Measurements from ENCODE around the gene PROSER3.
"Not testable (repeated sequence)": the region's sequence is repeated elsewhere in the genome, so short reads cannot be mapped to it uniquely, and the experiment has no call there.

The PROSER3 gene

GRCh38 chr19:35793381-35794165 lies 35.6 kb downstream of the PROSER3 start:
- DNase-seq (ENCODE audit: low read depth in 1 of 2, low spot score in 1 of 2): no peak
- Histone ChIP-seq H3K27ac (replicated peaks) (no peak overlapping the region), H3K27me3 (ENCODE audit: insufficient read depth, poor library complexity, severe bottlenecking) (peaks cover 8% of the 10 kb centered on the region), H3K4me3 (replicated peaks; ENCODE audit: insufficient read depth, low read length) (no peak overlapping the region)
- TF ChIP-seq REST (IDR thresholded peaks at IDR 0.05; ENCODE audit: insufficient replicate concordance, low read depth) (no peak), POLR2AphosphoS5 (IDR thresholded peaks at IDR 0.05; ENCODE audit: low read depth) (no peak), CTCF (IDR thresholded peaks at IDR 0.05; ENCODE audit: insufficient read depth, low read length) (no peak), SPI1 (IDR thresholded peaks at IDR 0.05; ENCODE audit: borderline replicate concordance, low read depth) (no peak), GABPA (IDR thresholded peaks at IDR 0.05; ENCODE audit: low read depth) (no peak)

DNA sequence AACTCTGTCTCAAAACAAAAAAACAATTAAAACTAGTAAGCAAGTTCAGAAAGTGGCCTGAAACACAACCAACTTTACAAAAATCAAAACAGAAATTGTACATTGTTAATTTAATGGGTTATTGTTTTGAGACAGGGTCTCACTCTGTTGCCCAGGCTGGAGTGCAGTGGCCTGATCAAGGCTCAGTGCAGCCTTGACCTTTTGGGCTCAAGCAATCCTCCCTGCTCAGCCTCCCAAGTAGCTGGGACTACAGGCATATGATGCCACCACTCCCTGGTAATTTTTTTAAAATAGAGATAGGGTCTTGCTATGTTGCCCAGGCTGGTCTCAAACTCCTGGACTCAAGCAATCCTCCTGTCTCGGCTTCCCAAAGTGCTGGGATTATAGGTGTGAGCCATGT lies 37.6 kb downstream of the PROSER3 start:
- not testable (repeated sequence) for H3K4me3 ChIP-seq (replicated peaks; ENCODE audit: insufficient read depth, low read length); H3K27me3 ChIP-seq (ENCODE audit: insufficient read depth, poor library complexity, severe bottlenecking); H3K27ac ChIP-seq (replicated peaks); DNase-seq (ENCODE audit: low read depth in 1 of 2, low spot score in 1 of 2)

DNA sequence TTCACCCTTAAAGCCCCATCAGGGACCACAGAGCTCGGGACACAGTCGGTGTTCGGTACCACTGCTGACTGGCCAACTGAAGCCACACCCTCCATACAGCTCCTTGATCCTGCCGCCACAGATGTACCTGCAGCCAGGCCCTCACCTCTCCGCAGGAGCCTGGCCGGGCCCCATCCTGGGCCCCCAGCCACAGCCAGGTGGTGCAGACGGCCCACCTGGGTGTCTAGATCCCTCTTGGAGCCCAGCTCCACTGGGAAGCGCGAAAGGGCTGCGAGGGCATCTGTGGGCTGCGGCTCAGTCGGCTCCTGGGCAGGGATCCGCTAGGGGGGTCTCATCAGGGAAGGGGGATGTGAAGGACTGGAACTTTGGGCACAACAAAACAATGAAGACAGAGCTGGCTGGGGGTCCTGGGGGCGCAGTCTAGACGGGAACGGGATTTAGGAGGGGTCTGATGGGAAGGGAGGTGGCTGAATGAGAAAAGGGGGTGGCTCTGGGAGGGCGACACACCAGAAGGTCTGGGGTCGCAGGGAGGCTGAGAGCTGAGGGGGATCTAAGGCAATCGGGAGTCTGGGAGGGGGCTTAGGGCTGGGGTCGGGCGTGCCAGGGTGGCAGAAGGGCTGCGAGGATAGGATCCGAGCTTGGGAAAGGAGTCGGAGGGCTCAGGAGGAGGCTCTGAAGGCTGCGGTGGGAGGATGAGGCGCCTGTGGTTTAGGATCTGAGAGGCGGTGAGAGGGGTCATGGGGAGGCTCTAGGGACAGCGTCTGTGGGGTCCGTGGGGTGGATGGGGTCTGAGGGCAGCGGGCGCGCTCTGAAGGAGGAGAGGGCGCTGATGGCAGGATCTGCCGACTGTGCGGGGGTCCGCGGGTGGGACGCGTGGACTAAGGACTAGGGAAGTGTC lies 38.9 kb downstream of the PROSER3 start:
- H3K4me3 ChIP-seq (replicated peaks; ENCODE audit: insufficient read depth, low read length): no peak overlapping the region
- TF ChIP-seq GABPA (IDR thresholded peaks at IDR 0.05; ENCODE audit: low read depth) (no peak), REST (IDR thresholded peaks at IDR 0.05; ENCODE audit: insufficient replicate concordance, low read depth) (no peak), CTCF (IDR thresholded peaks at IDR 0.05; ENCODE audit: insufficient read depth, low read length) (no peak), POLR2AphosphoS5 (IDR thresholded peaks at IDR 0.05; ENCODE audit: low read depth) (no peak), SPI1 (IDR thresholded peaks at IDR 0.05; ENCODE audit: borderline replicate concordance, low read depth) (no peak)
- H3K27ac ChIP-seq (replicated peaks): no peak overlapping the region
- no peak for DNase-seq (ENCODE audit: low read depth in 1 of 2, low spot score in 1 of 2)
- H3K27me3 ChIP-seq (ENCODE audit: insufficient read depth, poor library complexity, severe bottlenecking): peaks cover 8% of the 10 kb centered on the region

DNA sequence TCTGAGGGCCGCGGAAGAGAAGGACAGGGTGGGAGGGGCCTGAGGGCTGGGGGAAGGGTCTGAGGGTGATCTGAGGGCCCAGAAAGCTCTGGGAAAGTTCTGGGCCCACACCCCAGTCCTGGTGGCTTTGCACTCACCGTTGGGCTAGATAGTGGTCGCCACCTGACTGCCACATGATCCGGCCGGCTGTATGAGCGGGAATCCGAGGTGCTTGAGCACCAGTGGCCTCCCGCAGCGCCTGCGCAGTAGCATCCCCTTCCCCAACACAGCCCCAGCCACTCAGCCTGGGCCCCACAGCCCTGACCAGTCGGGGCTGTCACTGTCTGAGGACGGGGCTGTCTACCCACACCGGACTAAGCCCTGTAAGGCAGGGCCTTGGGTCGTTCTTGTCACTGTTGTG lies 39.7 kb downstream of the PROSER3 start:
- Histone ChIP-seq H3K4me3 (replicated peaks; ENCODE audit: insufficient read depth, low read length) (no peak overlapping the region), H3K27me3 (ENCODE audit: insufficient read depth, poor library complexity, severe bottlenecking) (peaks cover 8% of the 10 kb centered on the region), H3K27ac (replicated peaks) (no peak overlapping the region)
- no peak for TF ChIP-seq POLR2AphosphoS5 (IDR thresholded peaks at IDR 0.05; ENCODE audit: low read depth)
- no peak for TF ChIP-seq GABPA (IDR thresholded peaks at IDR 0.05; ENCODE audit: low read depth)
- no peak for TF ChIP-seq CTCF (IDR thresholded peaks at IDR 0.05; ENCODE audit: insufficient read depth, low read length)
- no peak for TF ChIP-seq SPI1 (IDR thresholded peaks at IDR 0.05; ENCODE audit: borderline replicate concordance, low read depth)
- TF ChIP-seq REST (IDR thresholded peaks at IDR 0.05; ENCODE audit: insufficient replicate concordance, low read depth): no peak
- DNase-seq (ENCODE audit: low read depth in 1 of 2, low spot score in 1 of 2): no peak
